ENCODE results near the gene S100A9. TPM values are rescaled to one million over a fixed set of nuclear protein-coding genes. Genes with fewer than 3 reads are reported as not detected.
"Not testable (repeated sequence)": the region's sequence is repeated elsewhere in the genome, so short reads cannot be mapped to it uniquely, and the experiment has no call there.

Gene S100A9
- total and polyA plus RNA-seq, 4 donors = 110 to 485 (median 203) TPM

GRCh38 chr1:153401461-153401860 is 43.8 kb downstream of the S100A9 start:
- Histone ChIP-seq H3K9me3 (ENCODE audit: control insufficient read depth, low read length) (no peaks in the 10 kb centered on the region), H3K36me3 (ENCODE audit: control insufficient read depth in 1 of 2, insufficient read depth in 2 of 2, low read length in 1 of 2) (no peaks in the 10 kb centered on the region), H3K27me3 (ENCODE audit: control insufficient read depth in 1 of 2, insufficient read depth in 2 of 2, low read length in 1 of 2) (no peaks in the 10 kb centered on the region), H3K4me1 (ENCODE audit: control insufficient read depth in 1 of 2, insufficient read depth in 2 of 2, low read length in 2 of 2) (no peaks in the 10 kb centered on the region), H3K4me3 (ENCODE audit: low read length in 2 of 2) (no peak overlapping the region), H3K27ac (ENCODE audit: low read depth in 1 of 2, low read length in 2 of 2) (no peak overlapping the region)
- ATAC-seq (ENCODE audit: low FRiP score) (no peak), DNase-seq (no peak)
- intact Hi-C loops (cut with DNase I) = no loop called here
- WGBS, 2 donors = 92 to 94% methylated on average over 9 of the region's 9 CpGs

GRCh38 chr1:153402226-153402625 is 44.6 kb downstream of the S100A9 start:
- WGBS, 2 donors = 75 to 78% methylated on average over 2 of the region's 2 CpGs
- Histone ChIP-seq H3K9me3 (ENCODE audit: control insufficient read depth, low read length) (no peaks in the 10 kb centered on the region), H3K36me3 (ENCODE audit: control insufficient read depth in 1 of 2, insufficient read depth in 2 of 2, low read length in 1 of 2) (no peaks in the 10 kb centered on the region), H3K4me3 (ENCODE audit: low read length in 2 of 2) (no peak overlapping the region), H3K27me3 (ENCODE audit: control insufficient read depth in 1 of 2, insufficient read depth in 2 of 2, low read length in 1 of 2) (no peaks in the 10 kb centered on the region), H3K4me1 (ENCODE audit: control insufficient read depth in 1 of 2, insufficient read depth in 2 of 2, low read length in 2 of 2) (no peaks in the 10 kb centered on the region), H3K27ac (ENCODE audit: low read depth in 1 of 2, low read length in 2 of 2) (no peak overlapping the region)
- intact Hi-C loops (cut with DNase I) = no loop called here
- ATAC-seq (ENCODE audit: low FRiP score) = no peak
- no peak for DNase-seq

GRCh38 chr1:153403421-153404085 is 45.9 kb downstream of the S100A9 start:
- Histone ChIP-seq H3K36me3 (ENCODE audit: control insufficient read depth in 1 of 2, insufficient read depth in 2 of 2, low read length in 1 of 2) (no peaks in the 10 kb centered on the region), H3K27ac (ENCODE audit: low read depth in 1 of 2, low read length in 2 of 2) (no peak overlapping the region), H3K4me1 (ENCODE audit: control insufficient read depth in 1 of 2, insufficient read depth in 2 of 2, low read length in 2 of 2) (no peaks in the 10 kb centered on the region), H3K4me3 (ENCODE audit: low read length in 2 of 2) (no peak overlapping the region), H3K27me3 (ENCODE audit: control insufficient read depth in 1 of 2, insufficient read depth in 2 of 2, low read length in 1 of 2) (no peaks in the 10 kb centered on the region), H3K9me3 (ENCODE audit: control insufficient read depth, low read length) (no peaks in the 10 kb centered on the region)
- ATAC-seq (ENCODE audit: low FRiP score) (no peak), DNase-seq (no peak)
- intact Hi-C loops (cut with DNase I) = no loop called here
- 88 to 93% methylated on average over 11 of the region's 11 CpGs for WGBS, 2 donors

- no peak for ATAC-seq (ENCODE audit: low FRiP score)
- 77 to 89% methylated on average over 7 of the region's 7 CpGs for WGBS, 2 donors
- no peak for DNase-seq
- H3K27ac ChIP-seq (ENCODE audit: low read depth in 1 of 2, low read length in 2 of 2) = no peak overlapping the region
- intact Hi-C loops (cut with DNase I) = no loop called here
- no peaks in the 10 kb centered on the region for H3K36me3 ChIP-seq (ENCODE audit: control insufficient read depth in 1 of 2, insufficient read depth in 2 of 2, low read length in 1 of 2)
- no peaks in the 10 kb centered on the region for H3K4me1 ChIP-seq (ENCODE audit: control insufficient read depth in 1 of 2, insufficient read depth in 2 of 2, low read length in 2 of 2)
- H3K27me3 ChIP-seq (ENCODE audit: control insufficient read depth in 1 of 2, insufficient read depth in 2 of 2, low read length in 1 of 2) = no peaks in the 10 kb centered on the region
- no peaks in the 10 kb centered on the region for H3K9me3 ChIP-seq (ENCODE audit: control insufficient read depth, low read length)
- no peak overlapping the region for H3K4me3 ChIP-seq (ENCODE audit: low read length in 2 of 2)
These were observed 46.5 kb downstream of the S100A9 start for GRCh38 chr1:153404086-153404635.

- ATAC-seq (ENCODE audit: low FRiP score) = no peak
- WGBS, 2 donors = 47 to 50% methylated on average over 15 of the region's 15 CpGs
- DNase-seq = peak; percentile 76 to 84
These were observed 47.1 kb downstream of the S100A9 start for GRCh38 chr1:153404768-153405167.

GRCh38 chr1:153405825-153406599 is 48.4 kb downstream of the S100A9 start:
- H3K9me3 ChIP-seq (ENCODE audit: control insufficient read depth, low read length); H3K4me1 ChIP-seq (ENCODE audit: control insufficient read depth in 1 of 2, insufficient read depth in 2 of 2, low read length in 2 of 2); H3K4me3 ChIP-seq (ENCODE audit: low read length in 2 of 2); H3K36me3 ChIP-seq (ENCODE audit: control insufficient read depth in 1 of 2, insufficient read depth in 2 of 2, low read length in 1 of 2); H3K27me3 ChIP-seq (ENCODE audit: control insufficient read depth in 1 of 2, insufficient read depth in 2 of 2, low read length in 1 of 2); intact Hi-C loops (cut with DNase I); DNase-seq; H3K27ac ChIP-seq (ENCODE audit: low read depth in 1 of 2, low read length in 2 of 2); ATAC-seq (ENCODE audit: low FRiP score): not testable (repeated sequence)
- 85 to 87% methylated on average over 6 of the region's 6 CpGs for WGBS, 2 donors

More at GRCh38 chr1:153404768-153405167, 47.1 kb downstream of the S100A9 start:
- intact Hi-C loops (cut with DNase I) = no loop called here
- H3K27me3 ChIP-seq (ENCODE audit: control insufficient read depth in 1 of 2, insufficient read depth in 2 of 2, low read length in 1 of 2) = no peaks in the 10 kb centered on the region
- H3K4me3 ChIP-seq (ENCODE audit: low read length in 2 of 2) = no peak overlapping the region
- H3K27ac ChIP-seq (ENCODE audit: low read depth in 1 of 2, low read length in 2 of 2) = no peak overlapping the region
- no peaks in the 10 kb centered on the region for H3K4me1 ChIP-seq (ENCODE audit: control insufficient read depth in 1 of 2, insufficient read depth in 2 of 2, low read length in 2 of 2)
- no peaks in the 10 kb centered on the region for H3K36me3 ChIP-seq (ENCODE audit: control insufficient read depth in 1 of 2, insufficient read depth in 2 of 2, low read length in 1 of 2)
- H3K9me3 ChIP-seq (ENCODE audit: control insufficient read depth, low read length) = no peaks in the 10 kb centered on the region

- H3K4me3 ChIP-seq (ENCODE audit: low read length in 2 of 2); intact Hi-C loops (cut with DNase I); H3K27me3 ChIP-seq (ENCODE audit: control insufficient read depth in 1 of 2, insufficient read depth in 2 of 2, low read length in 1 of 2); ATAC-seq (ENCODE audit: low FRiP score); H3K36me3 ChIP-seq (ENCODE audit: control insufficient read depth in 1 of 2, insufficient read depth in 2 of 2, low read length in 1 of 2); H3K9me3 ChIP-seq (ENCODE audit: control insufficient read depth, low read length); H3K4me1 ChIP-seq (ENCODE audit: control insufficient read depth in 1 of 2, insufficient read depth in 2 of 2, low read length in 2 of 2); DNase-seq; H3K27ac ChIP-seq (ENCODE audit: low read depth in 1 of 2, low read length in 2 of 2): not testable (repeated sequence)
- 69 to 70% methylated on average over 11 of the region's 11 CpGs for WGBS, 2 donors
These were observed 49.6 kb downstream of the S100A9 start for GRCh38 chr1:153407274-153407673.

Data from aorta (tissue), 5 donors.